ENCODE results near the gene KRT23.

GRCh38 chr17:40963838-40964237, 26.4 kb upstream of the KRT23 start:
- TF ChIP-seq RCOR1 (IDR thresholded peaks at IDR 0.05; ENCODE audit: insufficient replicate concordance, low read length) (no peak), CTCF (conservative IDR thresholded peaks at IDR 0.05; ENCODE audit: low read depth, low read length) (peak; percentile 48), CEBPB (IDR thresholded peaks at IDR 0.05; ENCODE audit: low read depth, low read length) (no peak), POLR2A (IDR thresholded peaks at IDR 0.05; ENCODE audit: low read depth, low read length) (no peak), CHD1 (IDR thresholded peaks at IDR 0.05; ENCODE audit: low read depth, low read length) (no peak)

All from IMR-90 (cell line).